GM21576 (cell line): Measurements from ENCODE around the gene CD82.
"Not testable (repeated sequence)": the region's sequence is repeated elsewhere in the genome, so short reads cannot be mapped to it uniquely, and the experiment has no call there.

ENCODE experiments used
- ATAC-seq: cut with Tn5 transposase; IDR thresholded peaks from one replicate; pipeline ENCODE4 v1.9.1; 2021; ENCODE audit warnings: mild to moderate bottlenecking, moderate library complexity; ENCODE audit not compliant: unreplicated experiment

The CD82 gene

GRCh38 chr11:44658506-44658850 lies 93.0 kb downstream of the CD82 start:
- no peak for ATAC-seq

GRCh38 chr11:44659641-44660040 lies 94.2 kb downstream of the CD82 start:
- ATAC-seq: no peak

- ATAC-seq: not testable (repeated sequence)
These were observed 95.1 kb downstream of the CD82 start for GRCh38 chr11:44660535-44660934.

GRCh38 chr11:44661311-44661717 lies 95.9 kb downstream of the CD82 start:
- no peak for ATAC-seq
